ENCODE results near the gene DLG1. TPM values are rescaled to one million over a fixed set of nuclear protein-coding genes. Genes with fewer than 3 reads are reported as not detected.

DLG1 gene
- total RNA-seq, 1 experiment from 2014 or later: 127 TPM

DNA sequence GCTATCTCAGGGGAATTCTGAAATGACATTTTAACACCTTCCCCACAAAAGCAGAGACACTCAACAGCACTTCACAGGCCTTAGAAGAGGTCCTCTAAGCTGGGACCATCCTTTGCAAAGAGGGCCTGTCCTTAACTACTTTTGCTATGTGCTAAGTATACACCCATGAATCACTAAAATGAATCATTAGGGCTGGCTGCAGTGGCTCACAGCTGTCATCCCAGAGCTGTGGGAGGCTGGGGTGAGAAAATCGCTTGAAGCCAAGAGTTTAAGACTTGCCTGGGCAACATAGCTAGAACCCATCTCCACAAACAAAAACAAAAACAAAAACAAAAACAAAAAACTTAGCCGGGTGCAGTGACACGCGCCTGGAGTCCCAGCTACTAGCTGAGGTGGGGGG lies 214.9 kb downstream of the DLG1 start:
- no peaks in the 10 kb centered on the region for H3K27me3 Mint-ChIP-seq (ENCODE audit: unreplicated experiment)
- intact Hi-C loops (cut with micrococcal nuclease; ENCODE audit: unreplicated experiment): no loop called here
- BruUV-seq (replicated peaks): no TSS peak
- no peaks in the 10 kb centered on the region for H3K9me3 Mint-ChIP-seq (ENCODE audit: low read depth, unreplicated experiment)
- H3K4me1 Mint-ChIP-seq (ENCODE audit: low read depth, unreplicated experiment): no peaks in the 10 kb centered on the region
- no peak overlapping the region for H3K4me3 Mint-ChIP-seq (ENCODE audit: low read depth, unreplicated experiment)
- H3K27ac Mint-ChIP-seq (ENCODE audit: unreplicated experiment): no peak overlapping the region
- CTCF ChIA-PET: interaction anchor here (0.6 kb wide), 2 partner anchors 9 to 146 kb away, joined by 3 to 9 read pairs; no protein-coding TSS in a partner anchor
- TF ChIP-seq, protein P1, sequence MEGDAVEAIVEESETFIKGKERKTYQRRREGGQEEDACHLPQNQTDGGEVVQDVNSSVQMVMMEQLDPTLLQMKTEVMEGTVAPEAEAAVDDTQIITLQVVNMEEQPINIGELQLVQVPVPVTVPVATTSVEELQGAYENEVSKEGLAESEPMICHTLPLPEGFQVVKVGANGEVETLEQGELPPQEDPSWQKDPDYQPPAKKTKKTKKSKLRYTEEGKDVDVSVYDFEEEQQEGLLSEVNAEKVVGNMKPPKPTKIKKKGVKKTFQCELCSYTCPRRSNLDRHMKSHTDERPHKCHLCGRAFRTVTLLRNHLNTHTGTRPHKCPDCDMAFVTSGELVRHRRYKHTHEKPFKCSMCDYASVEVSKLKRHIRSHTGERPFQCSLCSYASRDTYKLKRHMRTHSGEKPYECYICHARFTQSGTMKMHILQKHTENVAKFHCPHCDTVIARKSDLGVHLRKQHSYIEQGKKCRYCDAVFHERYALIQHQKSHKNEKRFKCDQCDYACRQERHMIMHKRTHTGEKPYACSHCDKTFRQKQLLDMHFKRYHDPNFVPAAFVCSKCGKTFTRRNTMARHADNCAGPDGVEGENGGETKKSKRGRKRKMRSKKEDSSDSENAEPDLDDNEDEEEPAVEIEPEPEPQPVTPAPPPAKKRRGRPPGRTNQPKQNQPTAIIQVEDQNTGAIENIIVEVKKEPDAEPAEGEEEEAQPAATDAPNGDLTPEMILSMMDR (IDR thresholded peaks at IDR 0.05; ENCODE audit: unreplicated experiment): no peak
- no peak for DNase-seq
- peaks cover 5% of the 10 kb centered on the region for H3K36me3 Mint-ChIP-seq (ENCODE audit: insufficient read depth, unreplicated experiment)

DNA sequence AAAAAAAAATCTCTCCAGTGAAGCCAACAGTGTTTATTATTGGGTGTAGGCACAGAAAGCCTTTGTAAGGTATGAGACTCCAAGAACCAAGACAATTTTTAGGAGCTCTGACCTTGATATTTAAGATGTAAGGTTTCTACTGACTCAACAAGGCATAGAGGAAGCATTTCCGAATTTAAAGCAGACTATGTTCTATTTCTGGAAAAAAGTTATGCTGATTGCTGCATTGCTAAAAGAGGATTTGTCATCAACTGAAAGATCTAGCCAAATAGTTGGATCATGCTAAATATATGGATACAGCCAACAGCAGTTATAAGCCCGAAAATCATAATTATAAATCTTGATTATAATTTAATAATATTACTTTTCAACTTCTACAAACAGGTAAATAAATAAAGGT lies 215.5 kb downstream of the DLG1 start:
- Mint-ChIP-seq H3K27me3 (ENCODE audit: unreplicated experiment) (no peaks in the 10 kb centered on the region), H3K4me3 (ENCODE audit: low read depth, unreplicated experiment) (no peak overlapping the region), H3K36me3 (ENCODE audit: insufficient read depth, unreplicated experiment) (peaks cover 7% of the 10 kb centered on the region), H3K27ac (ENCODE audit: unreplicated experiment) (no peak overlapping the region), H3K4me1 (ENCODE audit: low read depth, unreplicated experiment) (no peaks in the 10 kb centered on the region), H3K9me3 (ENCODE audit: low read depth, unreplicated experiment) (no peaks in the 10 kb centered on the region)
- no TSS peak for BruUV-seq (replicated peaks)
- intact Hi-C loops (cut with micrococcal nuclease; ENCODE audit: unreplicated experiment): no loop called here
- TF ChIP-seq, protein P1 (IDR thresholded peaks at IDR 0.05; ENCODE audit: unreplicated experiment): no peak
- CTCF ChIA-PET: interaction anchor here (0.6 kb wide), 1 partner anchor 8 kb away, joined by 3 read pairs; no protein-coding TSS in a partner anchor
- DNase-seq: no peak

DNA sequence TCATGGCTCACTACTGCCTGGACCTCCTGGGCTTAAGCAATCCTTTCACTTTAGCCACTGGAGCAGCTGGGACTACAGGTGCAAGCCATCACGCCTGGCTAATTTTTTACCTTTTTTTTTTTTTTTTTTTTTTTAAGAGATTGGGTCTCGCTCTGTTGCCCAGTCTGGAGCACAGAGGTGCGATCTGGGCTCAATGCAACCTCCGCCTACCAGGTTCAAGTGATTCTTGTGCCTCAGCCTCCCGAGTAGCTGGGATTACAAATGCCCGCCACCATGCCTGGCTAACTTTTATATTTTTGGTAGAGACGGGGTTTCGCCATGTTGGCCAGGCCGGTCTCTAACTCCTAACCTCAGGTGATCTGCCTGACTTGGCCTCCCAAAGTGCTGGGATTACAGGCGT lies 218.1 kb downstream of the DLG1 start:
- Mint-ChIP-seq H3K27me3 (ENCODE audit: unreplicated experiment) (no peaks in the 10 kb centered on the region), H3K27ac (ENCODE audit: unreplicated experiment) (no peak overlapping the region), H3K36me3 (ENCODE audit: insufficient read depth, unreplicated experiment) (peaks cover 12% of the 10 kb centered on the region), H3K4me3 (ENCODE audit: low read depth, unreplicated experiment) (no peak overlapping the region), H3K4me1 (ENCODE audit: low read depth, unreplicated experiment) (no peaks in the 10 kb centered on the region), H3K9me3 (ENCODE audit: low read depth, unreplicated experiment) (no peaks in the 10 kb centered on the region)
- TF ChIP-seq, protein P1 (IDR thresholded peaks at IDR 0.05; ENCODE audit: unreplicated experiment): no peak
- BruUV-seq (replicated peaks): no TSS peak
- CTCF ChIA-PET: interaction anchor here (0.6 kb wide), 1 partner anchor 17 kb away, joined by 5 read pairs; no protein-coding TSS in a partner anchor
- intact Hi-C loops (cut with micrococcal nuclease; ENCODE audit: unreplicated experiment): no loop called here
- DNase-seq: no peak

DNA sequence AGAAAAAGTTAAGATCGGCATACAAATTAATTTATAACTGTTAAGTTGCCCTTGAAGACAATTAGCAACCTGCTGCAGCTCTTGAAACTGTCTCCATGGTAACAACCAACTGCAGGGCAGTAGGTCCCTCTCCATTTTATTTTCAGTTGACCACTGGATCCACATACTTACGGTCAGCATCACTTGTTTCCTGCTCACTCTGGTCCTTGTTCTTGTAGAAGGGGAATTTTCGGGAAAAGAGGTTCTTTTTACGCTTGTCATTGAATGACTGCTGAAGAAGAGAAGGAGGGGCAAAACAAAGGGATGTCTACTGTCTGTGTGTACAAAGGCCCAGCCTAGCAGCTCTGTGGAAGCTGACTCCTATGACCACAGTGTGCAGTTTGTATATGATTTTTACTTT lies 222.0 kb downstream of the DLG1 start:
- no peak for DNase-seq
- H3K9me3 Mint-ChIP-seq (ENCODE audit: low read depth, unreplicated experiment): no peaks in the 10 kb centered on the region
- CTCF ChIA-PET: no interaction called here
- no TSS peak for BruUV-seq (replicated peaks)
- no peaks in the 10 kb centered on the region for H3K27me3 Mint-ChIP-seq (ENCODE audit: unreplicated experiment)
- no peaks in the 10 kb centered on the region for H3K4me1 Mint-ChIP-seq (ENCODE audit: low read depth, unreplicated experiment)
- no peak overlapping the region for H3K27ac Mint-ChIP-seq (ENCODE audit: unreplicated experiment)
- no peak overlapping the region for H3K4me3 Mint-ChIP-seq (ENCODE audit: low read depth, unreplicated experiment)
- TF ChIP-seq, protein P1 (IDR thresholded peaks at IDR 0.05; ENCODE audit: unreplicated experiment): no peak
- intact Hi-C loops (cut with micrococcal nuclease; ENCODE audit: unreplicated experiment): no loop called here
- H3K36me3 Mint-ChIP-seq (ENCODE audit: insufficient read depth, unreplicated experiment): peaks cover 29% of the 10 kb centered on the region

All from Calu3 (cell line).